Stimulated activated naive CD8-positive, alpha-beta T cell treated with anti-CD3 and anti-CD28 coated beads, Interleukin-15, Interleukin-2, amounts not matched to agents 100 ng/mL and 50 ng/mL, for 24 hours (primary cell): ENCODE data around the gene MIS12.

Source experiments
- H3K27ac Mint-ChIP-seq: one replicate; pipeline ENCODE4 v1.8.0; 2021; ENCODE audit warnings: mild to moderate bottlenecking, mixed read lengths
- H3K27me3 Mint-ChIP-seq: one replicate; pipeline ENCODE4 v1.8.0; 2021; ENCODE audit warnings: mixed read lengths
- H3K36me3 Mint-ChIP-seq: one replicate; pipeline ENCODE4 v1.8.0; 2021; ENCODE audit warnings: low read depth, mixed read lengths
- H3K4me1 Mint-ChIP-seq: one replicate; pipeline ENCODE4 v1.8.0; 2021; ENCODE audit warnings: low read depth, mixed read lengths
- H3K4me3 Mint-ChIP-seq: one replicate; pipeline ENCODE4 v1.8.0; 2021; ENCODE audit warnings: mild to moderate bottlenecking, mixed read lengths
- H3K9me3 Mint-ChIP-seq: one replicate; pipeline ENCODE4 v1.8.0; 2021; ENCODE audit warnings: mixed read lengths

The MIS12 gene

DNA sequence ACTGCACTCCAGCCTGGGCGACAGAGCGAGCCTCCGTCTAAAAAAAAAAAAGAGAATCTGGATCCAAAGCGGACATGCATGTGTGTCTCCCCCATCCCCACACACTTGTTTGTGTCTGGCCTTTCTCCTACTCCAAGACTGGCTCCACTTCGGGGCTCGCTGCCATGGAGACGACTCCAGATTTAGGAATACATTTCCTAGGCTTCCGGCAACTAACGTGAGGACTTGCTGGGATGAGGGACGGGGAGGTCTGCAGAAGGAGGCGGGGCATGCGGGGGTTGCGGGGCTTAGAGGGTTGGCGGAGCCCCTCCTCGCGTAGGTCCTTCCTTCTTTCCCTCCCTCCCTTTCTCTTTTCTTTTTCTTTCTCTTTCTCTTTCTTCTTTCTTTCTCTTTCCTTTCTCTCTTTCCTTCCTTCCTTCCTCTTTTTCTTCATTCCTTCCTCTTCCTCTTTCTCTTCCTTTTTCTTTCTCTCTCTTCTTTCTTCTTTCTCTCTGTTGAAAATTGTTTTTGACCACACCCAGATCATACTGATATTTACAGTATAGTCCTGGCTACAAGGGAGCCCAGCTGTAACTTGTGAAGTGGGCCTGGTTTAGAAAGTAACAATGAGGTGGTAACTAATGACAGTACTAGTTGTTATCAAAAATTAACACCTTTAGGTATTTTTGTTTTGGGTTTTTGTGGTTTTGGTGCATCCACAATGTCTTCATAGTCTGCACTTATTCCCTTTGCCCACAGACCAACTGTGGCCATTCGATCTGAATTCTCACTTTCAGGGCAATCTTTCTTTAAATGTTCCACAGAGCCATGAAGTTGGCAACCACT is 25.2 kb downstream of the MIS12 start:
- no peaks in the 10 kb centered on the region for H3K9me3 Mint-ChIP-seq
- H3K27ac Mint-ChIP-seq = peak overlapping the region; percentile 61
- peaks cover 32% of the 10 kb centered on the region for H3K36me3 Mint-ChIP-seq
- peaks cover 30% of the 10 kb centered on the region for H3K4me1 Mint-ChIP-seq
- peak overlapping the region; percentile 10 for H3K4me3 Mint-ChIP-seq
- no peaks in the 10 kb centered on the region for H3K27me3 Mint-ChIP-seq

DNA sequence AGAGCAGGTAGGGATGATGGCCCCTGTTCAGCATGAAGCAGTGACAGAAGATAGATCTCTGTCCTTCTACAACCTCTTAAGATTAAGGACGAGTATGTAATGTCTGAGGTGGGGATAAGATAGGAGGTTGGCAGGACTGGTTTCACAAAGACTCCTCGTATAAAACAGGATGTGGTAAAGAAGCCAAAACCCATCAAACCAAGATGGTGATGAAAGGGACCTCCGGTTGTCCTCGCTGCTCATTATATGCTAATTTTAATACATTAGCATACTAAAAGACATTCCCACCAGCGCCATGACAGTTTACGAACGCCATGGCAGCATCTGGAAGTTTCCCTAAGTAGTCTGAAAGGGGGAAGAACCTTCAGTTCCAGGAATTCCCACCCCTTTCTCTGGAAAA is 27.3 kb downstream of the MIS12 start:
- Mint-ChIP-seq H3K9me3 (no peaks in the 10 kb centered on the region), H3K4me1 (peaks cover 30% of the 10 kb centered on the region), H3K27ac (peak overlapping the region; percentile 52), H3K27me3 (no peaks in the 10 kb centered on the region), H3K36me3 (peaks cover 45% of the 10 kb centered on the region), H3K4me3 (no peak overlapping the region)

DNA sequence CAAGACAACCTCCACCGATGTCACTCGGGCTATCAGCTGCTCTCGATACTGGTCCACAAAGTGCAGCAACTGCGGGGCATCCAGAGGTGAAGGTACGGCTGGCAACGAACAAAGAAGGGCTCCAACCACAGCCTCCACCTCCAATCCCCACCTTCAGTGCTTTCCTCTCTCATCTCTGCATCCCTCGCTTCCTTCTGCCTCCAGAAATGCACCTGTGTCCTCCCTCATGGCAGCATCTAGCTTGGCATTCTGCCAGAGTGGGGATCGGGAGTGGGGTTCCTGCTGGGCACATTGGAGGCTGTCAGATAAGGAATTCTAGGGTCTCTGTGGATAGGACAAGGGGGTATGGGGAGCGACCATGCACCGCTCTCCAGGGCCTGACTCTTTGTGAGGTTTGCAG is 28.6 kb downstream of the MIS12 start:
- no peak overlapping the region for H3K4me3 Mint-ChIP-seq
- H3K36me3 Mint-ChIP-seq = peaks cover 45% of the 10 kb centered on the region
- H3K27me3 Mint-ChIP-seq = no peaks in the 10 kb centered on the region
- no peaks in the 10 kb centered on the region for H3K9me3 Mint-ChIP-seq
- peaks cover 30% of the 10 kb centered on the region for H3K4me1 Mint-ChIP-seq
- H3K27ac Mint-ChIP-seq = peak overlapping the region; percentile 29

DNA sequence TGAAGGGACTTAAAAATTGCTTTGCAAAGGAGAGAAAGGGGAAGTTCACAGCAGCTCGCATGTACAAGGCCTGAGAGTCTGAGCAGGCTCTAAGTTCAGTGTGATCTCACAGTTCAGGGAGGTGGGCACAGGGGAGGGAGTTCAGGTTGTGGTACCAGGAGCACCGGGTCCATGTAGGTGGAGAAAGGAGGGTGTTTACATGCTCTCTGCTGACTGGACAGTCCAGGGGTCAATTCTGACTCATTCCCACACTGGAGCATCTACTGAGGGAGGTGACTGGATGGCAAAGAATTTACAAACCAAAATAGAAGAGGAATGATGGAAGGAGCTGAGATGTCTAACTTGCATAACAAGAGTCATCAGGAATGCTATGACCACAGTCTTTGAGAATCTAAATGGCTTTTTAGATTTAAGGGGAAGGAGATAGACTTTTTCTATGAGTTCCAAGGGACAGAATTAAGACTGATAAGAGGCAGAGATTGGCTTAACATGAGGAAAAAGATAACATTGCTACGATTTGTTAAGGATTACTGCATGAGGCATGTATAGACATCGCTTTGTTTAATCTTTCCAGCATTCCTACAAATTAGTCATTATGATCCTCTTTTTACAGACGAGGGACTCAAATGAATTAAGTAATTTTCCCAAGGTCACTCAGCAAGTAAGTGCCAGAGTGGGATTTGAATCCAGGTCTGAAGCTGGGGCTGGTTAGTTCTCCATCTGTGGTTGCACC is 29.9 kb downstream of the MIS12 start:
- Mint-ChIP-seq H3K36me3 (peaks cover 52% of the 10 kb centered on the region), H3K27ac (peak overlapping the region; percentile 23), H3K27me3 (no peaks in the 10 kb centered on the region), H3K4me1 (peaks cover 30% of the 10 kb centered on the region), H3K4me3 (no peak overlapping the region), H3K9me3 (no peaks in the 10 kb centered on the region)

DNA sequence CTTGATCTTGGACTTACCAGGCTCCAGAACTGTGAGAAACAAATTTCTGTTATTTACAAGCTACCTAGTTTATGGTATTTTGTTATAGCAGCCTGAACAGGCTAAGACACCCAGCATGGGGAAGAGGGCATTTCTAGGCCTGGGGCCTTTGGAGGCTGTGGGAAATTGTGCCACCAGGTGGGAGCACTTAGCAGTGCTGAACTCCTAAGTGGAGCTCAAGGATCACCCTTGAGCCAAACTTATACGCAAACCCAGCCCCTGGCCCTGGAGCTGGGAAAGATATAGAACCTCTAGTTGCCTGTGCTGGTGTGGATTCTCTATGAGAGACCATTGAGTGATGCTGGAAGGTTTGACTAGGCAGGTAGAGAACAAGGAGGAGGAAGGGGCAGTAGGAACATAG is 36.1 kb downstream of the MIS12 start:
- peaks cover 35% of the 10 kb centered on the region for H3K36me3 Mint-ChIP-seq

DNA sequence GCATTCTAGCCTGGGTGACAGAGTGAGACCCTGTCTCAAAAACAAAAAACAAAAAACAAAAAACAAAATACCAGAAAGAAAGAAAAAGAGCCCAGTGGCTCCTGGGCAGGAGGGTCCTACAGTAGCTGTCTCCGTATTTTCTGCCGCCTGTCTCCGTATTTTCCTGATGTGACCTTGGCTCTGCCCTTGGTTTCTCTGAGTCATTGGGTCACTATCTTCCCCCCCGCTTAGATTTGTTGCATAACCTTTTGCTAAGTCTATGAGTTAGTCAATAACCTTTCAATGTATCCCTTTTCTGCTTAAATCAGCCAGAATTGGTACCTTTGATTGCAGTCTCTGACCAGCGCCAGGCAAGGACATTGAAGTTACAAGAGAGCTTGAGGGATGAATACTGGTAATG is 36.9 kb downstream of the MIS12 start:
- peaks cover 30% of the 10 kb centered on the region for H3K36me3 Mint-ChIP-seq

More for the DNA sequence above, 36.1 kb downstream of the MIS12 start:
- Mint-ChIP-seq H3K27me3 (no peaks in the 10 kb centered on the region), H3K9me3 (no peaks in the 10 kb centered on the region), H3K4me3 (no peak overlapping the region), H3K27ac (no peak overlapping the region), H3K4me1 (peaks cover 16% of the 10 kb centered on the region)

DNA sequence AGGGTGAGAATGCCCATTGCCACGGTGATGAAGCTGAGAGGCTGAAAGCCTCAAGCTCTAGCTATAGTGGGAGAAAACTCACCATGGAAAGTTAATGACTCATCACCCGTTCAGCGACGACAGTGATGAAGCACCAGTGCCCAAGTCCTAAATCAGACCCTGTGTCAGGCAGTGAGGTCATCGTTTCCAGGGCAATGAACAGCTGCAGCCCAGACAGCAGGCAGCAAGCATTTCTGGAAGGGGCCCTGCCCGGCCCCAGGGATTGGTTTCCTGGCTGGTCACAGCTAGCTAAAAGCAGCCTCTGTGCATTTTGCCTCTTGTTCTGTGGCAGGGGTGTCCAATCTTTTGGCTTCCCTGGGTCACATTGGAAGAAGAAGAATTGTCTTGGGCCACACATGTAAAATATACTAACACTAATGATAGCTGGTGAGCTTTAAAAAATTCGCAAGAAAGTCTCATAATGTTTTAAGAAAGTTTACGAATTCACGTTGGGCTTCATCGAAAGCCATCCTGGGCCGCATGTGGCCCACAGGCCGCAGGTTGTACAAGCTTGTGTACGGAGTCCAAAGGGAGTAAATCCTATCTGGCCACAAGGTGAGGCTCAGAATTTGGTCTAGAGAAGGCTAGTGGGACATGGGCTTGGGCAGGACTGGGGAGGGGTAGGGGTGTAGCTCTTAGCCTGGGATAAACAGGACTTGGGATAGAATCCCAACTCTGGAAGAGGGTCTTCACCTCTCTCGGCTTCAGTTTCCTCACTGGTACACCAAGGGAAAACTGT is 40.6 kb downstream of the MIS12 start:
- H3K36me3 Mint-ChIP-seq = peaks cover 35% of the 10 kb centered on the region
- H3K27ac Mint-ChIP-seq = peak overlapping the region; percentile 95
- H3K4me3 Mint-ChIP-seq = no peak overlapping the region
- no peaks in the 10 kb centered on the region for H3K9me3 Mint-ChIP-seq
- H3K27me3 Mint-ChIP-seq = no peaks in the 10 kb centered on the region
- H3K4me1 Mint-ChIP-seq = peaks cover 18% of the 10 kb centered on the region

More for the DNA sequence above, 36.9 kb downstream of the MIS12 start:
- no peak overlapping the region for H3K27ac Mint-ChIP-seq
- H3K27me3 Mint-ChIP-seq = no peaks in the 10 kb centered on the region
- no peaks in the 10 kb centered on the region for H3K9me3 Mint-ChIP-seq
- peaks cover 18% of the 10 kb centered on the region for H3K4me1 Mint-ChIP-seq
- H3K4me3 Mint-ChIP-seq = no peak overlapping the region

DNA sequence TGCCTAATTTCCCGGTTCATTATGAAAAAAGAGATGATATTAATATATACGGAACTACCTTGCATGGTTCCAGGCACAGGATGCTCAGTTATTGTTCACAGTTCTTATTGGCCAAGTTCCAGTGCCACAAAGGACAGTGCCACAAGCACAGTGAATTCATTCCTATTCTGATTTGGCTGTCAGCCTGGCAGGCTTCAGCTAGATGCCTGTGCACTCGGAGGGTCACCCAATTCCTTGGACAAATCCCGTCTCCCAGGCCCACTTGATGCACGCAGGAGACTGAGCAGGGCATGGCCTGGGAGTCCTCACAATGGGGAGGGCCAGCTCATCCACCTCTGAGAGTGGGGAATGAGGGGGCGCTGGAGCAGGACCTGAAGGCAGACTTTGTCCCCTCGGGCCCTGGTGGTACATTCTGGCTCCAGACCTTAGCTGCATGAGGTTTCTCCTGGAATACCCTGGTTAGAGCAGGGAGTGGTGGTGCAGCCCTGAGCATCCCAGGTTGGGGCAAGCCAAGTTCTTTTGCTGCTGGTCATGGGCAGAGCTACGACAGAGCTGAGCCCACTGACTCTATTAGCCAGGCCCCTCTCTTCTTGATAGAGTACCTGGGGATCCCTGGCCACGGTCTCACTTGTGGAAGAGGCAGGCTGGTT is 41.4 kb downstream of the MIS12 start:
- peaks cover 18% of the 10 kb centered on the region for H3K4me1 Mint-ChIP-seq
- no peak overlapping the region for H3K4me3 Mint-ChIP-seq
- peaks cover 35% of the 10 kb centered on the region for H3K36me3 Mint-ChIP-seq
- peak overlapping the region; percentile 87 for H3K27ac Mint-ChIP-seq
- H3K27me3 Mint-ChIP-seq = no peaks in the 10 kb centered on the region
- no peaks in the 10 kb centered on the region for H3K9me3 Mint-ChIP-seq

DNA sequence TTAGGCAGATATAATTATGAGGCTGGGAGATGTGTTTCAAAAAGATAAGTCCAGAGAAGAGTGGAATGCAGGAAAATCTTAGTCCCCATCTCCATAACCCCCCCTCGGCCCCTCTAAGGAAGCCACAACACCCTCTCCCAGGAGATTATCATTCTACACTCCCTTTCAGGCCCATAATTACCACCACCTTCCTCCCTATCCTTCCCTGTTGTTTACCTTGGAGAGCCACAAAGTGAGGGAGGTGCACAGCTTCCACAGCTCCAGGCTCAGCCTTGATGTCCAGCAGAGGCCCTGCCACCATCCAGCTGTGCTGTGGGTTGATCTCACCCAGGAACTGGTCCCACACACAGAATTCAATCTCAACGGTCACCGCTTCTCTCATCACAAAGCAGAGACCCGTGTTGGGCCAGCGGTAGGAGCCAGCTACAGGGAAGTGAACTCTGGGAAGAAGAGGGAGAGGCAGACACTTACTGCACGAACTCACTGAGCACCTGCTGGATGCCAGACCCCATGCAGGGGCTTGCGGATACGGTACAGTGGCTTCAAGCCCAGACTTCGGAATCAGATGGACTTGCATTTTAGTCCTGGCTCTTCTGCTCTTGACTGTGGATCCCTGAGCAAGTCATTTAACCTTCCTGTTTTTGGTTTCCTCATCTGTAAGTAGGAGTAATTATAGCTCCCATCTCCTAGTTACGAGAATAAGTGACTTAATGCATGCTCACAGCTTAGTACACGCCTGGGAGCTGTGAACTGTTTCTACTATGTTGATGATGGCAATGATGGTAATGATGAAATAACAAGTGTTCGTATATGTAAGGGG is 44.1 kb downstream of the MIS12 start:
- Mint-ChIP-seq H3K27me3 (no peaks in the 10 kb centered on the region), H3K4me1 (peaks cover 18% of the 10 kb centered on the region), H3K36me3 (peaks cover 34% of the 10 kb centered on the region), H3K4me3 (no peak overlapping the region), H3K27ac (peak overlapping the region; percentile 37), H3K9me3 (no peaks in the 10 kb centered on the region)

DNA sequence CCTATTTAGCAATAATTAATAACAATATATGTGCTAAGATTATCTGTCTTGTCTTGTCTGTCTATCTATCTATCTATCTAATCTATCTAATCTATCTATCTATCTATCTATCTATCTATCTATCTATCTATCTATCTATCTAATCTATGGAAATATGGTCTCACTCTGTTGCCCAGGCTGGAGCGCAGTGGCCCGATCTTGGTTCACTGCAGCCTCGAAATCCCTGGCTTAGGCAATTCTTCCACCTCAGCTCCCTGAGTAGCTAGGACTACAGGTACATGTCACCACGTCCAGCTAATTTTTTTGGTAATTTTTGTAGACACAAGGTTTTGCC is 44.7 kb downstream of the MIS12 start:
- no peak overlapping the region for H3K4me3 Mint-ChIP-seq
- H3K27me3 Mint-ChIP-seq = no peaks in the 10 kb centered on the region
- peaks cover 38% of the 10 kb centered on the region for H3K36me3 Mint-ChIP-seq
- no peaks in the 10 kb centered on the region for H3K9me3 Mint-ChIP-seq
- H3K27ac Mint-ChIP-seq = no peak overlapping the region
- peaks cover 16% of the 10 kb centered on the region for H3K4me1 Mint-ChIP-seq

DNA sequence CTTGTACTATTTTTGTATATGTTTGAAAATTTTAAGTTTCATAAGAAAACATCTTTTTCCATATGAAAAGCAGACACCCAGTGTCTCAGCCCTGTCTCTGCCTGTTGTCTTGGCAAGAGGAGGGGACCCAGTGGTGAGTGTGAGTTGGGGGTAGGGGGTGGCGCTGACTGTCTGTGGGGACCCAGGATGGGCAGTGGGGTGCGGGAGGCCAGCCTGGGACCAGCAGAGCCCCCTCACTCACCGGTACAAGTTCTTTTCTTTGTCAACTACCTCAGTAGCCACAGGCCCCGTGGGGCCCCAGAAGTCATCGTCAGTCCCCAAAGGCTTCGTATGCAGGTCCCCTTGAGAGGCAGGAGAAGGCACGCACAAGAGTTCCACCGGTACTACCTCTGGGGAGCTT is 46.2 kb downstream of the MIS12 start:
- H3K27me3 Mint-ChIP-seq = no peaks in the 10 kb centered on the region
- H3K4me1 Mint-ChIP-seq = peaks cover under 1% of the 10 kb centered on the region
- H3K36me3 Mint-ChIP-seq = peaks cover 41% of the 10 kb centered on the region
- H3K9me3 Mint-ChIP-seq = no peaks in the 10 kb centered on the region
- no peak overlapping the region for H3K4me3 Mint-ChIP-seq
- peak overlapping the region; percentile 9 for H3K27ac Mint-ChIP-seq

DNA sequence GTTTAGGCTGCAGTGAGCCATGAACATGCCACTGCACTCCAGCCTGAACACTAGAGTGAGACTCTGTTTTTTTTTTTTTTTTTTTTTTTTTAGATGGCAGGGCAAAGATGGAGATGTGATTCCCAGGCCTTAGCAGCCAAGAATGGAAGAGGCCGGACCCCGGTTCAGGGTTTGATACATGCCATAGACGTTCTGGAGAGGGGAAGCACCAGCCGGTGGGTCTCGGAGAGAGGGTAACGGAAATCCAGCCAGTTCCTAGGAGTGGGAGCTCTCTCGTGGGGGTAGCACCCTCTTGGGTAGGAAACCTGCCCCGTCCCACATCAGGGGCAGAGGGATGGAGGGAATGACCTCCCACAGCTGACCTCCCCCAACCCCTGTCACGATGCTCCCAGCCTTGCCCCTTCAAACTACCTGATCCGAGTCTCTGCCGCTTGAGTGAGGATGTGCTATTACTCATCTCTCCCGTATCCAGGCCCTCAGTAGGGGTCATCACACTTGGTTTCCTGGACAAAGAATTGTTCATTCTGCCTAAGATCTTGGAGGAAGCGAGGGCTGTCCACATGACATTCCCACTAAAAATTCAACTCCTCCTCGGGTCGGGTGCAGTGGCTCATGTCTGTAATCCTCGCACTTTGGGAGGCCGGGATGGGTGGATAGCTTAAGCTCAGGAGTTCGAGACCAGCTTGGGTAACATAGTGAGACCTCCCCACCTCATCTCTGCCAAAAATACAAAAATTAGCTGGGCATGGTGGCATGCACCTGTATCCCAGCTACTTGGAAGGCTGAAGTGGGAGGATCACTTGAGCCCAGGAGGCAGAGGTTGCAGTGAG is 47.3 kb downstream of the MIS12 start:
- Mint-ChIP-seq H3K9me3 (no peaks in the 10 kb centered on the region), H3K4me3 (no peak overlapping the region), H3K36me3 (peaks cover 42% of the 10 kb centered on the region), H3K27ac (no peak overlapping the region), H3K27me3 (no peaks in the 10 kb centered on the region), H3K4me1 (no peaks in the 10 kb centered on the region)

DNA sequence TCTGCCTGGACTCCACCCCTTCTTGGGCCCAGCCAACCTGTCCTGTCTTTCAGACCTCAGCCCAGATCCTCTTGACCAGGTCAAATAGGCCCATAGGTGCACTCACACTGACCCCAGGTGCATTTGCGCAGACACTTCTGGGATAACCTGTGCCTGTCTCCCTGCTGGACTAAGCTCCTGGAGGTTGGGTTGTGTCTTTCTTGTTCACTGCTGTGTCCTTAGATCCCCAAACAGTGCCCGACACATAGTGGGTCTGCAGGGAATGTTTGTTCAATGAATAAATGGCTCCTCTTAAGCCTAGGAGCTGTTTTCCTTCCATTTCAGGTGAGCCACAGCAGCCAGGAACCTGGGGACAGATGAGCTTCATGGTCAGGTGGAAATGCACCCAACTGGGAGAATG is 49.1 kb downstream of the MIS12 start:
- Mint-ChIP-seq H3K36me3 (peaks cover 43% of the 10 kb centered on the region), H3K27ac (no peak overlapping the region), H3K4me1 (no peaks in the 10 kb centered on the region), H3K27me3 (no peaks in the 10 kb centered on the region), H3K9me3 (no peaks in the 10 kb centered on the region), H3K4me3 (no peak overlapping the region)
